Thymus (tissue), 11 donors: ENCODE data around the gene ZNF618. TPM values are rescaled to one million over a fixed set of nuclear protein-coding genes. Genes with fewer than 3 reads are reported as not detected.
"Not testable (repeated sequence)": the region's sequence is repeated elsewhere in the genome, so short reads cannot be mapped to it uniquely, and the experiment has no call there.

ENCODE experiments used
- DNase-seq, 9 donors: peaks; one replicate each; pipeline ENCODE4 v3.0.0-alpha.2; 2013; ENCODE audit warnings: low spot score in 9 of 9, low read depth in 6 of 9, missing footprints in 1 of 9
- H3K27ac ChIP-seq, 2 donors: one replicate each; pipeline ENCODE4 v1.5.1; 2013; ENCODE audit warnings: control low read depth in 1 of 2, low read depth in 1 of 2, low read length in 1 of 2, mild to moderate bottlenecking in 1 of 2, moderate library complexity in 1 of 2
- H3K27me3 ChIP-seq, 2 donors: one replicate each; pipeline ENCODE4 v1.5.1; 2013; ENCODE audit warnings: low read length in 1 of 2; ENCODE audit not compliant: control insufficient read depth in 2 of 2, insufficient read depth in 1 of 2
- H3K36me3 ChIP-seq, 2 donors: one replicate each; pipeline ENCODE4 v1.5.1; 2013; ENCODE audit warnings: low read length in 1 of 2, mild to moderate bottlenecking in 1 of 2, moderate library complexity in 1 of 2; ENCODE audit not compliant: control insufficient read depth in 2 of 2, insufficient read depth in 2 of 2
- H3K4me1 ChIP-seq, 2 donors: one replicate each; pipeline ENCODE4 v1.5.1; 2013; ENCODE audit warnings: low read length in 2 of 2; ENCODE audit not compliant: control insufficient read depth in 2 of 2, insufficient read depth in 2 of 2
- H3K4me3 ChIP-seq, 2 donors: one replicate each; pipeline ENCODE4 v1.5.1; 2013; ENCODE audit warnings: low read length in 2 of 2, control low read depth in 1 of 2, mild to moderate bottlenecking in 1 of 2
- H3K9me3 ChIP-seq, 2 donors: one replicate each; pipeline ENCODE4 v1.5.1; 2013; ENCODE audit warnings: low read length in 1 of 2, mild to moderate bottlenecking in 1 of 2; ENCODE audit not compliant: control insufficient read depth in 2 of 2, insufficient read depth in 1 of 2
- WGBS: extraction: QIAGEN DNeasy Blood & Tissue Kit; methylation state at CpG from one replicate; pipeline ENCODE4 v1.1.7; 2013; 5-methylcytosine and 5-hydroxymethylcytosine counted together
- polyA plus RNA-seq: library from polyadenylated mRNA; stranded (reverse); fragments of 200-250 nt; gene quantifications from one replicate; pipeline ENCODE4 v1.2.3, GENCODE V29; 2013
- total RNA-seq: library from RNA; stranded (reverse); fragments of 120-200 nt; gene quantifications from one replicate; pipeline ENCODE4 v1.2.4, GENCODE V29; 2013
- donor health status: healthy.

The ZNF618 gene
- total and polyA plus RNA-seq, 2 donors = 1.6 to 1.8 TPM

- H3K4me3 ChIP-seq = no peak overlapping the region
Observed at GRCh38 chr9:114034661-114035062, 158.6 kb downstream of the ZNF618 start.

GRCh38 chr9:114035221-114035844 is 159.2 kb downstream of the ZNF618 start:
- 98% methylated on average over 17 of the region's 17 CpGs for WGBS
- DNase-seq = no peak
- peaks cover 0 to 3% of the 10 kb centered on the region in 2 donors for H3K36me3 ChIP-seq

More at GRCh38 chr9:114034661-114035062, 158.6 kb downstream of the ZNF618 start:
- H3K9me3 ChIP-seq = no peaks in the 10 kb centered on the region
- no peaks in the 10 kb centered on the region for H3K27me3 ChIP-seq
- DNase-seq = no peak
- no peaks in the 10 kb centered on the region for H3K4me1 ChIP-seq
- H3K36me3 ChIP-seq = peaks cover 0 to 3% of the 10 kb centered on the region in 2 donors
- no peak overlapping the region for H3K27ac ChIP-seq
- 97% methylated on average over 4 of the region's 4 CpGs for WGBS

GRCh38 chr9:114035845-114036801 is 160.0 kb downstream of the ZNF618 start:
- DNase-seq = no peak
- H3K27me3 ChIP-seq = no peaks in the 10 kb centered on the region
- H3K4me1 ChIP-seq = no peaks in the 10 kb centered on the region
- H3K9me3 ChIP-seq = no peaks in the 10 kb centered on the region
- H3K4me3 ChIP-seq = no peak overlapping the region
- H3K27ac ChIP-seq = no peak overlapping the region
- H3K36me3 ChIP-seq = peaks cover 0 to 3% of the 10 kb centered on the region in 2 donors
- 97% methylated on average over 18 of the region's 18 CpGs for WGBS

More at GRCh38 chr9:114035221-114035844, 159.2 kb downstream of the ZNF618 start:
- H3K4me3 ChIP-seq = no peak overlapping the region
- no peaks in the 10 kb centered on the region for H3K9me3 ChIP-seq
- H3K4me1 ChIP-seq = no peaks in the 10 kb centered on the region
- no peaks in the 10 kb centered on the region for H3K27me3 ChIP-seq
- H3K27ac ChIP-seq = no peak overlapping the region

GRCh38 chr9:114037249-114037648 is 161.1 kb downstream of the ZNF618 start:
- Histone ChIP-seq H3K27me3 (no peaks in the 10 kb centered on the region), H3K4me1 (no peaks in the 10 kb centered on the region), H3K36me3 (peaks cover 0 to 3% of the 10 kb centered on the region in 2 donors), H3K9me3 (no peaks in the 10 kb centered on the region), H3K27ac (no peak overlapping the region), H3K4me3 (no peak overlapping the region)
- 95% methylated on average over 5 of the region's 5 CpGs for WGBS
- no peak for DNase-seq

GRCh38 chr9:114037961-114038723 is 162.0 kb downstream of the ZNF618 start:
- no peak for DNase-seq
- Histone ChIP-seq H3K4me3 (no peak overlapping the region), H3K27ac (no peak overlapping the region), H3K4me1 (no peaks in the 10 kb centered on the region), H3K9me3 (no peaks in the 10 kb centered on the region), H3K36me3 (peaks cover 0 to 3% of the 10 kb centered on the region in 2 donors), H3K27me3 (no peaks in the 10 kb centered on the region)
- WGBS = 96% methylated on average over 19 of the region's 19 CpGs

GRCh38 chr9:114038724-114039313 is 162.7 kb downstream of the ZNF618 start:
- H3K36me3 ChIP-seq = peaks cover 0 to 3% of the 10 kb centered on the region in 2 donors
- H3K9me3 ChIP-seq = no peaks in the 10 kb centered on the region
- DNase-seq = no peak
- H3K27me3 ChIP-seq = no peaks in the 10 kb centered on the region
- no peaks in the 10 kb centered on the region for H3K4me1 ChIP-seq
- H3K4me3 ChIP-seq = no peak overlapping the region
- 98% methylated on average over 13 of the region's 13 CpGs for WGBS
- H3K27ac ChIP-seq = no peak overlapping the region

- peaks cover 0 to 3% of the 10 kb centered on the region in 2 donors for H3K36me3 ChIP-seq
- no peaks in the 10 kb centered on the region for H3K27me3 ChIP-seq
- WGBS = 97% methylated on average over 5 of the region's 5 CpGs
- H3K27ac ChIP-seq = no peak overlapping the region
- no peaks in the 10 kb centered on the region for H3K4me1 ChIP-seq
- no peaks in the 10 kb centered on the region for H3K9me3 ChIP-seq
- no peak overlapping the region for H3K4me3 ChIP-seq
- DNase-seq = no peak
Observed at GRCh38 chr9:114039484-114039883, 163.4 kb downstream of the ZNF618 start.

GRCh38 chr9:114043660-114044059 is 167.6 kb downstream of the ZNF618 start:
- H3K4me1 ChIP-seq, DNase-seq, H3K36me3 ChIP-seq, H3K27me3 ChIP-seq, H3K4me3 ChIP-seq, H3K27ac ChIP-seq, H3K9me3 ChIP-seq: not testable (repeated sequence)
